ENCODE data around the gene MAD2L1BP.

- TF ChIP-seq TCF7L2 (IDR thresholded peaks at IDR 0.05; ENCODE audit: low read depth, low read length) (no peak), CTCF (IDR thresholded peaks at IDR 0.05) (no peak), POLR2AphosphoS5 (IDR thresholded peaks at IDR 0.05; ENCODE audit: low read depth, low read length) (no peak)
These were observed 29.7 kb downstream of the MAD2L1BP start for GRCh38 chr6:43665376-43665775.

Measured in Panc1 (cell line).